Germinal center (tissue), 1 donor: Measurements from ENCODE around the gene DAB2.
"Not testable (repeated sequence)": the region's sequence is repeated elsewhere in the genome, so short reads cannot be mapped to it uniquely, and the experiment has no call there.

Source experiments
- DNase-seq: peaks from one replicate; pipeline ENCODE4 v3.0.0; 2012; ENCODE audit warnings: mixed read lengths, low spot score

Gene DAB2

DNA sequence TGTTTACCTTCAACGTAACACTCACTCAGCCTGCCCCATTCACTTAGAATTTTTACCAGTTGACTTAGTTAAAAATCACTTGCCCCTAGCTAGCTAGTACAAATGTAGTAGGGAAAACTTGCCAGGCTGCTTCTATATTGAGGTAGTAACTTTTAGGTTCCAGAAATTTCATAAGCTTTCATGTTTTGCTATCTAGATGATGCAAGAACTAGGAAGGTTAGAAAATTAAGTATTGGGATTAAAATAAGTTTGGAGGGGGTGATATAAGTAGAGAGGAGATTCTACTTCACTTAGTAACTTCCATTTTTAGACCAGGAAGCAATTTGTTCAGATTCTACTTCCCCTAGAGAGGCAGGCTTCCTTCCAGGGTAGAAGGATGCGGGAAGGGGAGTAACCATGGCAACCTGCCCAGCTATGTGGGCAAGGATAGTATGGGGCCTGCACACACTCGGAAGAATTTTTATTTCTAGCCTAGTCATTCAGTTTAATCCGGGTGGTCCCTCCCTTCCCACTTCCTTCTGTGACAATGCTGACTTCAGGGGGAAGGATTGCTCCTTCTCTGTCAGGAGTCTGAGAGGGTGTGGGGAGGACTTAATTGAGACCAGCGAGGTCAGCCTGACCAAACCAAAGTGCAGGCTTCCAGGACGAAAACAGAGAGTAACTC lies 4.2 kb downstream of the DAB2 start:
- DNase-seq = no peak

DNA sequence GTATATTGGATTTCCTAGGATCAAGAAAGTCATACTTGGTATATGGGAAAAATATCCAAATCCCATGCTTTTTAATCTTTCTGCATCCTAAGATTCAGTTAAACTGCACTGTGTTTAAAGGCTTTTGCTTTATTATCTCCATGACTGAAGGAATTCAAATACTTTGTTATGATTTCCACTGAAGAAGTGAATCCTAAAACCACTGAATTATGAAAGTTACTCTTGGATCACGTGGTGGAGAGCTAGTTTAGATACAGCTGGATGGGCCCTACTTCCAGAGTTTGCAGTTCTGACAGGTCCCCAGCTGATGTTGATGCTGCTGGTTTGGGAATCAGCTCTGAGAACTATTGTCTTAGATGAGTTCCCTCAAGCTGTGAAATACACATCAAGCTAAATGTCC lies 5.0 kb downstream of the DAB2 start:
- DNase-seq = no peak

DNA sequence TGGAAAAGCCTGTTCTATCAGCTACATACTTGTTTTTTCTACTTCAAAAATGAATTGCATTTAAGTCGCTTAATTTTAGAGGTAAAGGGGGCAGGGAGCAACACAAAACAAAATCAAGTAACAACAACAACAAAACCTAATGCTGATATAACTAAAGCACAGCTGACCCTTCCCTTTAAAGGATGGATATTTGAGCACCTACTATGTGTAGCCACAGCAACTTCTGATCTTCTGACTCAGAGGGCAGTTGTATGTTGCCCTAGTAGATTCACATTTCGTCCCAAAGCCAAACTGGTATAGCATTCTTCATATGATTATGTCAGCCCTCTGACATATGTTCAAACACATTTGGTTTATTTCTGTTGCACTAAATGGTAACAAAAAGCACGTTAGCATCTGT lies 6.8 kb downstream of the DAB2 start:
- no peak for DNase-seq

DNA sequence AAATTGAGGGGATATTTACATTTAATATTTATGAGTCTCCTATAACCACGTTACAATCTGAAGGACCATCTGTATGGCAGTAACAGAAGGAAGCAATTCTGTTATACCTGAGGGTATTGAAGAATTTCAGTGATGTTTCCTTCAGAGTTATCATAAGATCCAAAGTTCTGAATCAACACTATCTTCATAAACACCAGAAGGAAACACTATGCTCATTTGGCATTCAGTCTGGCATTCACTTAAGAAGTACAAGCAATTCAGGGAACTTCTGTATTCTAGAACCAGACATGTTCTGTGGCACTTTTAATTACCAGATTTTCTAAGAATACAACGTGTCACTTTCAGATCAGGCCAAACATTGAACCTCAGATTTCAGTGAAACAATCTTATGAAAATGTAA lies 9.6 kb downstream of the DAB2 start:
- DNase-seq = no peak

DNA sequence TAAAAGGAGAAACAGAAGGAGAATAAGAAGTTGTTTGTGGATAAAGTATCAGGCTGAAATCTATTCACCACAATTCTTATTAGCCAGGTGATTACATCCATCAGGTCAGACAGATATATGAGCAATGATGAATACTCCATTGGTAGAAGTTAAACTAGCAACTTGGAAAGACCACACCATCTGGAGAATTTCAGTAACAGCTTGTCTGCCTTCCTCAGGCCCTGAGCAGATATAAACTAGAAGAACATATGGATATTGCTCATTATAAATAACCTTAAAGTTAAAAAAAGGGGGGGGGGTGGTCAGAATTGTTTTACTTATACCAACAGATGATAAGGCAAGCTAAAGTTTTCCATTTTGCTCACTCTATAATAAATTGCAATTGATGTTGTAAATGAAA lies 10.4 kb downstream of the DAB2 start:
- DNase-seq = no peak

DNA sequence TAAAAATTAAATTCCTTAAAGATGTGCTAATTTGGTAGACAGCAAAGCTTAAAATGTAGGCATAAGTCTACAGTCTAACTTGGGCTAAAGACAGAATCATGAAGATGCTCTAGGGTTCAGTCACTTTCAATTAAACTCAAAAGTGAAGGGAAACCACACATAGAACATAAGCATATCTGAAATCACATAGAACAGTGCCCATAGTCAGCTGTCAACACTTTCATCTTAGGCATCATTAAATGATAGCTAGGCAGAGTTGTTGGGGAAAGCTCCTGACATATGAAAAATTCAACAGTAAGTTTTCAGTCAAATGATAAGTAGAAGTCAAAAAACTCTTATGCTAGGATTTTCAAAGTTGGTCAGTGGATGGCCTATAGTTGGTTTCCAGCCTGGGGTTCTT lies 11.0 kb downstream of the DAB2 start:
- no peak for DNase-seq

DNA sequence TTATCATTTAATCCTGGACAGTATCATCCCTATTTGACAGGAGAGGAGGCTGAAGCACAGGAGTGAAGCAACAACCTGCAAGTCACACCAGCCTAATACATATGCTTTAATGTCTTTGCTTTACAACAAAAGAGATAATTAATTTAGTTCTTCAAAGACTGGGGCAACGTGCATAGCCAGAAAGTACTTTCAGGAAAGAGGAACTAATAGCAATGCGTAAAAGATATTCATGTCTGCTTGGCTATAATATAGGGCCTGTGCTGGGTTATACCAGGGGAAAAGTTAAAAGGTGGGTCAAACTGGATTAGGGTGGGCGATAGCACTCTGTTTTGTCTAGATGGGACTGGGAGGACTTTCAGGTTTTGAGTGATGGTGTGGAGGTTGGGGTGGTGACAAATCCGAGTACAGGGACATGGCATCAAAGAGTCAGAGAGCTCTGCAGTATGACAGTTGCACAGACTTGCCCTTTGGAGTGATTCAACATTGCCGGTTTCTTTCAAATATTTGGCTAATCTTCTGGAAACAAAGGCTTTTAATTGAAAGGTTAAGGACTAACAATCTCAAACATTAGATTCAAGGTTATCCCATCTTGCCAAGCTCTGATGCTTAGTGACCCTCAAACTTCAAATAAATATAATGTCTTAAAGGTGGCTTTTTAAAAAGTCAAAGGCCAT lies 11.9 kb downstream of the DAB2 start:
- no peak for DNase-seq

DNA sequence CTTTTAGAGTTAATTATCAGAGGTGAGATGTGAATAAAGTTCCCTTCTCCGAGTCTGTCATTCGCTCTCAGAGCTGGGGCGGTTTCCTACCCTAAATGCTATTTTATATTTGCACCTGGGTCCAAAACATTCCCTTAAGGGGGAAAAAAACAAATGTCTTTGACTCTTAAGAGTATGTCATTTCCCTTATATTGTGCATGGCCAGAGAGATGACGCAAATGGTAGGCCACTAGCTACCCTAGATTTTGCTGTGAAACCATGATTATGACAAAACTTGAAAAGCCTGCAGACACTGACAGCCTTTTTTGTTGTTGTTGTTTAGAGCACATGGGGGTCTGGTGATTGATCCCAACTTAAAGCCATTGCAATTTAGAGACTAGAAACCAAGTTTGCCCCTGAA lies 12.8 kb downstream of the DAB2 start:
- DNase-seq = no peak

DNA sequence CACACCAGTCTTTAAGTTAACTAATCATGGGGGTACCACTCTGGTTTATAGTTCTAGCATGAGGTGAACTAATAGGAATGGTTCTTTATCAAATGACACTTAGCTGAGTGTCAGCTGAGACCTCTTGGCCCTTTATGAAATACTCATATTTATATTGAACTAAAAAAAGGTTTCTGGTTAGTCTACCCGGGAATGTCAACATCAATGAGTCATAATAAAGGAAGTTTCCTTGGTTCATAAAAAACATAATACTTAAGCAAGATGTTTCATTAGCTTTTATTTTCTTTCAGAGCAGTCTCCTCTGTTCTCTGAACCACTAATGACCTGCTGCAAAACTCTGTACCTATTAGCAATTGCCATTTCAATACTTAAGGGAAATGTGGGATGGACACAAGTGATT lies 13.7 kb downstream of the DAB2 start:
- no peak for DNase-seq

DNA sequence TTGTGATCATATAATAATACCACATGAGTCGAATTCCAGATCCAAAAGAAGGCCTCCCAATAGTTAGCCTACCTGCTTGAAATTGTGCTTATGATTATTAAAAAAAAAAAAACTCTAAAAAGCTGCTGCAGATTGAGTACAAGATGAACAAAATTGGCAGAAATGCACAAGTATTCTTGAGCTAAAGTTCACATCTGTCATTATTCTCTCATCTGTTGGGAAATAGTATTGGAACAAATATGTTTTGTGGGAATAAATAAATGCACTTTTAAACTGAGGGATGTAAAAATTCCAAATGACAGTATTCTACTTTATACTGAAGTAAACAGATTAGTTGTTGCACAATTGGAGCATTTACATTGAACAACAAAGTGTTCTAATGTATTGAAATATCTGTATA lies 15.7 kb downstream of the DAB2 start:
- DNase-seq = no peak

DNA sequence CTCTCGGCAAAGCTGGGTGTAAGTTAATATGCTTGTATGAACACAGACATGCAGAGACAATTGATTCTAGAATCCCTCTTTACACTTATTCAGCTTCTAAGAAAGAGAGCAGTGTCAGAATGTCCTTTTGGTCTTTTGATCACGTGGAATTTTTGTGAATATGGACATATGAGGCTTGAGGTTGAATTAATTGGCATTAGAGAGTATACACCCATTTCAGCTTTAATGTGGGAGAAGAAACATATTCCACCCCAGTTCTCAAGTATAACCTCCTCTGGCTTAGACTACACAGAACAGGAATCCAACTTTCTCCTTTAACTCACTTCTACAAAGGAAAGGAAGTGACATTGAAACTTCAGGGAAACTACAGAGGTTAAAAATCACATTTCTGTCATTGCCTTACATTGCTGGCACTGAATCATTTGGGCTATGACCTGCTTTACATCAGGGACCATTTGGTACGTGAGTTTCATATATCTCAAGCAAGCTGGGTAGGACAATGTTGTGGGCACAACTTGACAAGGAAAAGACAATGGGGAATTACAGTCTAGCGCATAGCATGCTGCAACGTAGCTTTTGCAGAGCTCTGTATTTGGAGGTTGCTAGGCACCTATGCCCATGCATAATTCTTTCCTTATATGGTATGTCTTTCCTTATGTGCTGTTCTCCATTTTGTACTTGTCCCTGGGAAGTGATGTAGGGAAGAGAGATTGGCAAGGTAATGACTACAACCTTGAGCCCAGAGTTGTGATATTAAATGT lies 19.5 kb downstream of the DAB2 start:
- DNase-seq = no peak

DNA sequence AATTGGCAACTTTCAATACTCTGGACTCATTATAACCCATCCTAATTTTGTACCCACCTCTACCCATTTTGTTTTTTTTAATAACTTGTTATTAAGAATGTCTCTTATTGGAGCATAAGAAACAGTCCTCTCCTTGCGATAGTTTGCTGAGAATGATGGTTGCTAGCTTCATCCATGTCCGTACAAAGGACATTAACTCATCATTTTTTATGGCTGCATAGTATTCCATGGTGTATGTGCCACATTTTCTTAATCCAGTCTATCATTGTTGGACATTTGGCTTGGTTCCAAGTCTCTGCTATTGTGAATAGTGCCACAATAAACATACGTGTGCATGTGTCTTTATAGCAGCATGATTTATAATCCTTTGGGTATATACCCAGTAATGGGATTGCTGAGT lies 21.0 kb downstream of the DAB2 start:
- DNase-seq = not testable (repeated sequence)

DNA sequence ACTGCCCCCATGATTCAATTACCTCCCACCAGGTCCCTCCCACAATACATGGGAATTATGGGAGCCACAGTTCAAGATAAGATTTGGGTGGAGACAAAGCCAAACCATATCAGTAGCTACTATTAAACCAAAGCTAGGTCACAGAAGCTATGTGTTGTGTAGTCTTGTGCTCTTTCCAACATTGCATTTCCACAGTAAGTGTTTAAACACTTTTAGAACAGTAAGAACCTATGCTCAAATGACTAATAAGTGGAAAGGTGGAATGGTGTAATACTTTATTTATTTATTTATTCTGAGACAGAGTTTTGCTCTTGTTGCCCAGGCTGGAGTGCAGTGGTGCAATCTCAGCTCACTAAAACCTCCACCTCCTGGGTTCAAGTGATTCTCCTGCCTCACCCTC lies 22.6 kb downstream of the DAB2 start:
- DNase-seq = not testable (repeated sequence)

DNA sequence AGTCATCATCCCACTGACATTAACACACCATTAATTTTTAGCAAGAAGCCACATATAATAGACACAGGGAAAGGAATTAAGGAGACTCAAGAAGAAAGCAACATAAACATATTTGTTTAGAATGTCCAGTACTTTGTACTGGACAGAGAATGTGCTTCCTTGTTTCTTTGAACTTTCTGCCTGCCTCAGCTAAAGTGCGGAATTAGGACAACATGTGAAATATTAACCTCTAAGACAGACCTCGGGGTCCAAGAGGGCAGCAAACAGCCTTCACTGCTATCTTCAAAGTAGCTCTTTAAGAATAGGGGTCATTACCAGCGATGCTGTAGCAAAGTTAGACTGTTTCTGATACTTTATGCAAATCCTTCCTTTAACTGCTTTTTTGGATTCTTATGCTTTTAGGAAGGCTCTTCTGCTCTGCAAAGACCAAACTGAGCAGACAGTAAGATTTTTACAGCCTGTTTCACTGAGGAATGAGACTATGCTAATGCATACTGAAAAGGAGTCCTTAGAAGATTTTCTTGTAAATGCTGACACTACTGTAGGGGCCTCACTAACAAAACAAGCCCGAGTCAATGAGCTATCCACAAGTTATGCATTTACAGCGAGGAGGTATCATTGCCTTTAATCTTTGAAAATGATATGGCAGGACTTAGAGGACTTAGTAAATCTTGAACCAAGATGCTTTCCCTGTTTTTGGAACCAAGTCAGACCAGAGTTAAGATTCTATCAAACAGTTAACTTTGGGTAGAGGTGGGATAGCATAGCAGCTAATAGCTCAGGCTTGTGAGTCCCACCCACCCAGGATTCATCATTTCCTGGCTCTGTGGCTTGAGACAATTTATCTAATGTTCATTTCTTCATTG lies 23.8 kb downstream of the DAB2 start:
- no peak for DNase-seq

DNA sequence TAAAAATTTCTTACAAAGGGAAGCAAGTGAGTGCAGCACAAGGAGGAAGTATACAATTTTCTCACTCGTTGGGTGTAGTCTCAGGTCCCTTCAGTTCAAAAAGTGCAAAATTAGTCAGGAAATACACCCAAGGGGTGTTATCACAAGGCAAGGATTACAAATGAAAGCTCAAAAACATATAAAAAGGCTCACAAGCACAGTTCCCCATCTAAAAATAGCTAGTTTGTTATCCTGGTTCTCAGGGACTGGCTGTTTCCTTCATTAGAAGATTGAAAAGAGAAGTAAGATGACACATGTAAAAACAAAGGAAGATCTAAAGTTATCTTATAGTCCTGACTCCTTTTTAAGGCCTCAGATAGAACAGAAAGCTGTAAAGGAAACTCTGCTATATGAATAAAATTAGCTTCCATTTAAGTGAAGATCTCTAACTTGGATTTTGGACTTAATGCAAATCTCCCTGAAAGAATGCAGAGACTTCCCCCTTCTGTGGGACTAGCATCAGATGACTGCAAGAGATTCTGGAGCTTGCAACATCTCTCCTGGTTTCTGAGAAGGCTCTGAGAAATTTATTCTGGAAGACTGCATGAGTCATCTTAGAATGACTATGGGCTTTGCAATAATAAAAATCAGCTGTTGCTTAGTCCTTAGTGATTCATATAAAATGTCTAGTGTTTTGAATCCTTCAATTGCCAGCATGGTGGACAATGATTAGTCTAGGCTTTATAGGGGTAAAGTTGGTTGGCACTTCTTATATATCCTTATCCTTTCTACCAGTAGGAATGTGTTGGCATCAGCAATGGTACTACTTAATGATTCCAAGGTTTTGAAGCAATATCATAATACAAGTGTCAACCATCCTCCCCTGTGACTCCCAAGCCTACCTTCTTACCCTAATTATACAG lies 25.4 kb downstream of the DAB2 start:
- DNase-seq = no peak

DNA sequence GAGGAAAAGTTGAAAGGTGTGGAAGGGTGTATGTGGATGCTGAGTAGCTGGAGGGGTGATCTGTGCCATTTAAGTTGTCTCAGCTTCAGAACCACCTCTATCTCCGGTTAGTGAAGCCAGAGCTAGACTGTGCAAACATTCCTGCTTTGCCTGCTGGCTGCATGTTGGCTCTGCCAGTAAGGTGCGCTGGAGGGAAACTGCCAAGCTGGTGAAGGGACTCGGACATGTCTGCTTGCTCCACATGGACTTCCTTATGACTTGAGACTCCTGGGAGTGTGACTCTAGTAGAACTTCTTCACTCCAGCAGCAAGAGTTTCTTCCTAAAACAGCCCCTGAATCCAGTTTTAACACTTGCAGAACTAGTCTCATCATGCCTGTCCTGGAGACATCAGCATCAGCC lies 27.9 kb downstream of the DAB2 start:
- no peak for DNase-seq

DNA sequence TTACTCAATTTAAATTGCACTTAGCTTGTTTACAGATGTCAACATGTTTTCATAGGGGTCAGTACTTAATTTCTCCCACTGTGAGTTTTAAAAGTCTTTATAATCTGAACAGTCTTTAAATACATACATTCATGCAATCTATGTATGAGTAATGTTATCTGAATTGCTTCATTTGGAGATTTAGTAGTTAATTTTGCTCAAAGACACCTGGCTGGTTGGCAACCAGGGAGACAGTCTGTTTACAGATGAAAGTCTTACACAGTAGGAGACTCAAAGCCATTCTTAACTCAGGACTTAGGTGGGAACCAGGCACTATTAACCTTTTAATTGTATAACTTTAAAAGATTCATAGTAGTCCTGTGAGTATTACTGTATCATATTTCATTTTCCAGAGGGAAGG lies 29.3 kb downstream of the DAB2 start:
- no peak for DNase-seq

DNA sequence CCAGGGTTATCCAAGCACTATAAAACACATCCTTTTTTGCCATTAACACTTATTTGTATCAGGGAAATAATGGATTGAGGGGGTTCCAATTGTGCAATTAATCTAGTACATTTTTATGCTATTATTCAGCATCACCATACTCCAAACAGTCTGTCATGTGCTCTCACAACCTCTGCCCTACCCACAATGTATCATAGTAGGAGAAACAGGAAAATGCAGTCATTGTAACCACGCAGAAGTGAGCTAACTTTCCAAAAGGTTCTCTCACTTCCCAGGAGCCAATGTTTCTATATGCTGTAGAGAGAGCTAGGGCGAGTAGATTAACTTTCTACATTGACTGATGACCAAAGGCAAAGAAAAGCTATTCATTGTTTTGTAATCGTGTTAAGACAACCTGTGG lies 29.8 kb downstream of the DAB2 start:
- no peak for DNase-seq

DNA sequence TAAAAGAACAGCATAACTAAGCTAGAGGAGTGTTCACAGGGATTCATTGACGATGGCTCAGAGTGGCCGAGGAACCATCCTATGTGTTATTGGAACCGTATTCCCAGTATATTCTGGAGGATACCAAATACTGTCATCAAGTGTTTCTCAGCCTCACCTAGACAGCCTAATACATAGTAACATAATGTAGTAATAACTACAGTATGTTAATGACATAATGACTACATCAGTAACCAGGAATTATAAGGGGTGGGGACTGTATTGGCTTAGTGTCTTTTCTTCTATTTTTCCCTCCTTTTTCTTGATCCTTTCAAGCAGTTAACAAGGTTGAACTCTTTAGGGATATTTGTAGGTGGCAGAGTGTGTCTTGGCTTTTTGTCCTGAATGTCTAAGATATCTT lies 33.8 kb downstream of the DAB2 start:
- no peak for DNase-seq

DNA sequence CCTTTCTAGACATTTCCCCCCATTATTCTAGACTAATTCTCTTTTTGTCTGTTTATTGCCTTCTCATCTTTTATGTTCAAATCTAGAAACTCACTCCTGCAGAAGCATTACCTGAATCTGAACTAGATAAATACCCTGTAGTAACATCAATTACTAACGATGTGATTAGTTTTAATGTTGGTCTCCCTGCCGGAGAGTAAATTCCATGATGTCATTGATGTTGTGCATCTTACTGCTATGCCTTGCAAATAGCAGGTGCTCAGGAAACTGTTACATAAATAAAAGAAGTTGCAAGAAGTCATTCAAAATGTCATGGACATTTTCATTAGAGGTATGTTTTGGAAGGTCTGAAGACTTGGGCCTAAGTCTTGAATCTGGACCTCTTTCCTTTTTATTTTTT lies 37.5 kb downstream of the DAB2 start:
- no peak for DNase-seq

DNA sequence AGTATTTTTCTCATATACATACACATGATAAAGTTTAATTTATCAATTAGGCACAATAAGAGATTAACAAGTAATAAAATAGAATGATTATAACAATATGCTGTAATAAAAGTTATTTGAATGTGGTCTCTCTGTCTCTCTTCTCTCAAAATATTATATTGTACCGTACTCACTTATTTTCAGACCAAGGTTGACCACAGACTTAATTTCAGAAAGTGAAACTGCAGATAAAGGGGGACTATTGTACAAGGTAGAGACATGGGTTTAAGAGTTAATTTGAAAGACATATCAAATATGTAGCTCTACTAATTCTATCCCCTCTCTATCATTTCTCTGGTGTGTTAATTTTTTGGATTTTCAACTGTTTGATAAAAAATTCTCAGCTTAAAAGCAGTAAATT lies 40.5 kb downstream of the DAB2 start:
- no peak for DNase-seq
